GM13977 (cell line): Measurements from ENCODE around the gene FAM170B.

Experiments used
- DNase-seq: peaks from one replicate; pipeline ENCODE4 v3.0.0; 2012; ENCODE audit warnings: low spot score
- in situ Hi-C: fragments of 300-500 bp; cut with MboI; formaldehyde crosslinking; loops from one replicate; pipeline ENCODE4 v1.12.0; 2022; ENCODE audit warnings: low sequenced_read_pairs, low pct_unique_long_range_greater_than_20kb, mixed read lengths, inconsistent platforms; ENCODE audit not compliant: unreplicated experiment
- TF ChIP-seq, protein P1 (sequence below): IDR thresholded peaks from 2 replicates; pipeline ENCODE4 v1.5.1; 2012; ENCODE audit warnings: mild to moderate bottlenecking, control low read depth; ENCODE audit not compliant: insufficient read depth; ENCODE audit errors: extremely low read depth, missing control alignments

Gene FAM170B

DNA sequence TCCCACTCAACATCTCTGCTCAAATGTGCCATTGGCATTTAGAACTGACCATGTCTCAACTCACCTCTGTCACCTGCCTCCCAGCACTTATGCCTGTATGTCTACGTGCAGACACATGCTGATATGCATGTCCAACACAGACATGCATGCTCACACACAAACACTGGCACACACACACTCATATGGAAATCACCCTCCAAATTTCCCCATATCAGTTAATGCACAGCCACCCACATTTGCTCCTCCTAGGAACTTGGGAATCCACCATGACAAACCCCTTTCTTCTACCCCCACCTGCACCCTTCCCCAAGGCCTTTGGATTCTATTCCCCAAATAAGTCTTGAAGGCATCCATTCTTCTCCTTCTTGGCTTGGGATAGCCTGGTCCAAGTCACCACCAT lies 4.4 kb downstream of the FAM170B start:
- TF ChIP-seq, protein P1, sequence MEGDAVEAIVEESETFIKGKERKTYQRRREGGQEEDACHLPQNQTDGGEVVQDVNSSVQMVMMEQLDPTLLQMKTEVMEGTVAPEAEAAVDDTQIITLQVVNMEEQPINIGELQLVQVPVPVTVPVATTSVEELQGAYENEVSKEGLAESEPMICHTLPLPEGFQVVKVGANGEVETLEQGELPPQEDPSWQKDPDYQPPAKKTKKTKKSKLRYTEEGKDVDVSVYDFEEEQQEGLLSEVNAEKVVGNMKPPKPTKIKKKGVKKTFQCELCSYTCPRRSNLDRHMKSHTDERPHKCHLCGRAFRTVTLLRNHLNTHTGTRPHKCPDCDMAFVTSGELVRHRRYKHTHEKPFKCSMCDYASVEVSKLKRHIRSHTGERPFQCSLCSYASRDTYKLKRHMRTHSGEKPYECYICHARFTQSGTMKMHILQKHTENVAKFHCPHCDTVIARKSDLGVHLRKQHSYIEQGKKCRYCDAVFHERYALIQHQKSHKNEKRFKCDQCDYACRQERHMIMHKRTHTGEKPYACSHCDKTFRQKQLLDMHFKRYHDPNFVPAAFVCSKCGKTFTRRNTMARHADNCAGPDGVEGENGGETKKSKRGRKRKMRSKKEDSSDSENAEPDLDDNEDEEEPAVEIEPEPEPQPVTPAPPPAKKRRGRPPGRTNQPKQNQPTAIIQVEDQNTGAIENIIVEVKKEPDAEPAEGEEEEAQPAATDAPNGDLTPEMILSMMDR: no peak
- no peak for DNase-seq
- in situ Hi-C loops: no loop called here

GRCh38 chr10:49128854-49129253 lies 5.0 kb downstream of the FAM170B start:
- TF ChIP-seq, protein P1: no peak
- no peak for DNase-seq
- in situ Hi-C loops: no loop called here

GRCh38 chr10:49123981-49124950 lies 9.6 kb downstream of the FAM170B start:
- in situ Hi-C loops: no loop called here
- TF ChIP-seq, protein P1: no peak
- no peak for DNase-seq

DNA sequence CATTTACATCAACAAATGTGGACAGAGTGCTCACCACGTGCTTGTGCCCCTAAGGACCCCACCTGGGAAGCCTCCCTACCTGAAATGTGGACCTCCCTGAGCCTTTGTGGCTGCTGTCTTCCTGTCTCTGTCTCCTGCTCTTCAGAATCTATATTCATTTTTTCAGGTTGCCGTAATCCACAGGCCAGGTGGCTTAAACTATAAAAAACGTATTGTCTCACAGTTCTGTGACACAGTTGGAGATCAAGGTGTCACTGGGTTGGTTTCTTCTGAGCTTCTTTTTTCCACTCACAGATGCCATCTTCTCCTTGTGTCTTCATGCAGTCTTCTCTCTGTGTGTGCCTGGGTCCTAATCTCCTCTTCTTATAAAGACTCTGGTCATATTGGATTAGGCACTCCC lies 12.9 kb downstream of the FAM170B start:
- DNase-seq: no peak
- in situ Hi-C loops: no loop called here
- TF ChIP-seq, protein P1: no peak

- no peak for DNase-seq
These were observed 14.1 kb downstream of the FAM170B start for GRCh38 chr10:49119746-49120145.

DNA sequence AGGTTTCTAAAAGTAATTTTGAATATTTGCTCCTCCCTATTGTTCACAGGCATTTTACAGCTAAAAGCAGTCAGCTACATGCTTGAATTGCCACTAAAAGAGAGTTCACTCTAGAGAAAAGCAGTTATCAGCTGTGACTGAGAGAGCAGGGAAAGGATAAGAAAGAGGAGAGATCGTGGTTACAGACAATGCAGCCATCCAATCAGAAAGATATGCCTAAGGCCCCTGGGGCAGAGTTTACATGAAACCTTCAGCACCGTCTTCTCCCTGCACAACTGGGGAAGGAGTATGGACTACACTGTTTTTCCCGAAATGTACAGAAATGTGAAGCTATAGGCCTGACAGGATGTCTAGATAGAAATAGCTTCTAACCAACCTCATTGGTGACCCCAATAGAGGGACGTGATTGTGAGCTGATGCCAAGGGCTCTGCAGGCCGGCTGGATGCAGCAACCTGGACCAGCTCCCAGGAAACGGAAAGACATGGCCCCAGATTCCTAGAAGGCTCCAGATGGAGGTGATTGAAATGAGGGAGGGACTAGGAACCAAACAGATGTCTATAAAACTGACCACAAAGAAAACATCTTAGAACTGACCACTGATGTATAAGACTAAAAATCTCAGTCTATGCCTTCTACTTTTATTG lies 15.3 kb downstream of the FAM170B start:
- no peak for DNase-seq
- in situ Hi-C loops: no loop called here

More at GRCh38 chr10:49119746-49120145, 14.1 kb downstream of the FAM170B start:
- in situ Hi-C loops: no loop called here
- TF ChIP-seq, protein P1: no peak

More for the DNA sequence above, 15.3 kb downstream of the FAM170B start:
- TF ChIP-seq, protein P1: no peak
